GM19099 (cell line): ENCODE data around the gene BRCA1.
A peak's percentile ranks its signal among the peaks of the same experiment; 100 is the strongest.

ENCODE experiments used
- POLR2A ChIP-seq: IDR thresholded peaks from 3 replicates; pipeline ENCODE4 v1.6.1; 2011; ENCODE audit warnings: low read depth; ENCODE audit not compliant: insufficient read length; ENCODE audit errors: extremely low read depth

BRCA1 gene

DNA sequence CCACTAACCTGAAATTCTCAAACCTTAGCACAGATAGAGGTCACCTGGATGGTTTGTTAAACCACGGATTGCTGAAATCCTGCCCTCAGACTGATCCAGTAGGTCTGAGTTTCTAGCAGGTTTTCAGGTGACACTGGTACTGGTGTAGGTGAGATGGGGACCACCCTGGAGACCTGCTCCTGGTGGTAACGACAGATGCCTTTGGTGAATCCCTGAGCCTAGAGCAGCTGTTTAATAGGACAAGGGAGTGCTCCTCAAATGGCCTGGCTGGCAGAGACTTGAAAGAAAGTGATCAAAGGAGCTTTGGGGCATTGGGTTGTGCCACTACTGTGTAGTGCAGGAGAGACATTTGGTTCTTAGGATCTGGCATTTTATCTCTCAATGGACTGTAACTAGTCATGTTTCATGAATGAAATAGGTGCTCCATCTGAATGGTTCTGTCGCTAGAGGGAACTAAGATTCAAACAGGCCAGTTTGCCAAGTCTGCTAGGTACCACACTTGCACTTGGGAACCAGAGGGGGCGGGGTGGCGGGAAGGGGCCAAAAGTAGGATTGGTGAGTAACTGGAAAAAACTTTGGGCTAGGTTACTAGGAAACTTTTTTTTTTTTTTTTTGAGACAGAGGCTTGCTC is 121.5 kb downstream of the BRCA1 start:
- TF ChIP-seq POLR2A, result no peak

DNA sequence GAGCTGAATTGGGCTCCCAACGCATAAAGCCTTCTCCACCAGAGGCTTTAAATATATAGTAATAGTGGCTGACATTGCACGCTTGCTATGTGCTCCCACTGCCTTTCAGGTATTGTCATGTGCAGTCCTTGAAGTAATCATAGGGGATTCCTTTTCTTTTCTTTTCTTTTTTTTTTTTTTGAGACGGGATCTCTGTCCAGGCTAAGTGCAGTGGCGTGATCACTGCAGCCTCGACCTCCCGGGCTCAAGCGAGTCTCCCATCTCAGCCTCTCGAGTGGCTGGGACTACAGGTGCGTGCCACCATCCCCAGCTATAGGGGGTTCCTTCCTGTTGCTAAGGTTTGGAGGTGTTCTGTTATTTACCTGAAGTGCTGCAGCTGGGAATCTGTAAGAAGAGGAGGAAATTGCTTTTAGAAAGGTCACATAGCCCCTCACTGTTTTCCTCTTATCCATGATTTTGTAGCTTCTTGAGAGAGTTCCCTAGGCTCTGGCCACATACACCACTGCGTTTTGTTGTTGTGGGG is 126.1 kb downstream of the BRCA1 start:
- no peak for TF ChIP-seq POLR2A

DNA sequence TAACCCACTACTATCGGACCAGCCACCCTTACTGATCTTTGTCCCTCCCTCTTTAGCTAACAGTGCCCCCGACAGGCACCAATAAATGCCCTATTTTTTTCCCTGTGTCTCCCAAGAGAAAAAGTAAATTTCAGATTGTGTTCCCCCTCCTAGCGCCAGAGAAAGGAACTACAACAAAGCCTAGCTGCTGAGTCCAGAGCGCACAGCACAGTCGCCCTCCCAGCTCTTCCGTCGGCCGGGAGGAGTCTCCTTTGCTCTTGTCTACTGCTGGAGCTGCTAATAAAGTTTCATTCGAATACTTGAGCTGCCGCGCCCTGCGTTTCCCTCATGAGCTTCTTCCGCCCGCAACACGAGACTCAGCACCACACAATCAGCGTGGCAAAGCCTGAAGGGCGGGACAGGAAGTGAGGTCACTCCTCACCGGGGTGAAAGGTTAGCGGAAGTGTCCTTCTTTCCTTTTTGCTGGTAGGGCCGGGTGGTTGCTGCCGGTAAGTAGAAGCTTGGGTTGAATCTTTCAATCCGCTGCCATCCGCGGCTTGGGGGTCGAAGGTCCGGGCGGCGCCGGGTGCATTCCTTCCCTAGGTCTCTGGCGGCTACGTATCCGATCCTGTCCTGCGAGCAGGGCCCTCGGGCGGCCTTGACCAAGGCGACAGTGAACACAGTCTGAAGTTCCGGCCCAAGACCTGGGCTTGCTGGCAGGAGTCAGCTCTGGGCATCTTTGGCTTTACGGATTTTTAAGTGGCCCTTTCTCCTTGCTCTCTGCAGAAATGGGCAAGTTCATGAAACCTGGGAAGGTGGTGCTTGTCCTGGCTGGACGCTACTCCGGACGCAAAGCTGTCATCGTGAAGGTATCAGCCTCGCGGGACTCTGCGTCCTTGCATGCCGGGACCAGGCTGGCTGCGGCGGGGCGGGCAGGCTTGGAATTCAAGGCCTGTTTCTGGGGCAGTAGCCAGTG is 126.9 kb downstream of the BRCA1 start, which contains the start of gene RPL27:
TSS of gene RPL27 (plus strand) at position 436 of the 955 bp plus-strand sequence. CDS start at position 768, 332 bp downstream.
- TF ChIP-seq POLR2A, result peak; percentile 96

DNA sequence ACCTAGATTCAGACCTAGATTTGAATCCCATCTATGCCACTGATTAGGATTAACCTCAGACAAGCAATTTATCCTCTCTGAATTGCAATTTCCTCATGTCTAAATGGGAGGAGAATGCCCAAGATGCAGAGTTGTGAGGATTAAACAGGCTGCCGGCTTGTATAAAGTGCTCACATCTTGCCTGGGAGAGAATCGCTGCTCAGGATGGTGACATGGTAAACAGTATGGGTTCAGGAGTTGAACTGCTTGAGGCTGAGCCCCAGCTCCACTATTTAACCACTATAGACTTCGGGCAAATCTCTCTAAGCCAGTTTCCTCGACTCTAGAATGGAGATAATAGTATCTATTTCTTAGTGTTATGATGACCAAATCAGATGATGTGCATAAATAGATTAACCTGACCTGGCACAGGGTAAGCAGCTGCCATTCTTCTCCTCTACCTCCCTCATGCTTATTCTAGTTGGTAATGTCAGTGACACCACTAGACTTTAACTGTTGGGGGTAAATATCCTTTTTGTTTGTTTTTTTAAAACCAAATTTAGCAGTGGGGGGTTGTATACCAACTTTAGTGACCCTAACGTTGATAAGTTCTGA is 127.7 kb downstream of the BRCA1 start:
- no peak for TF ChIP-seq POLR2A
